ENCODE data around the gene RIPOR3. TPM values are rescaled to one million over a fixed set of nuclear protein-coding genes. Genes with fewer than 3 reads are reported as not detected.
A peak's percentile ranks its signal among the peaks of the same experiment; 100 is the strongest.

The RIPOR3 gene
- polyA plus RNA-seq, 1 of the 3 experiments (the other 2 are of a cell fraction): 1.2 TPM

GRCh38 chr20:50724851-50725723 lies 33.7 kb upstream of the RIPOR3 start:
- Histone ChIP-seq H4K20me1 (ENCODE audit: insufficient read depth) (no peaks in the 10 kb centered on the region), H3K9ac (peak overlapping the region; percentile 35; the same call in 1 of the 2 replicates), H3K4me2 (peak overlapping the region; percentile 67), H3K79me2 (ENCODE audit: insufficient read depth) (no peaks in the 10 kb centered on the region), H3K4me1 (ENCODE audit: control insufficient read depth in 1 of 2, insufficient read depth in 2 of 2, low read depth in 1 of 2, low read length in 1 of 2) (peaks cover 5 to 13% of the 10 kb centered on the region in 2 experiments; a peak in 3 of 4 replicates), H2AFZ (ENCODE audit: low read depth) (peak overlapping the region; percentile 87), H3K27me3 (ENCODE audit: insufficient read depth) (no peaks in the 10 kb centered on the region), H3K9me3 (no peaks in the 10 kb centered on the region), H3K9me2 (no peaks in the 10 kb centered on the region), H3K4me3 (ENCODE audit: low read depth in 2 of 2, low read length in 1 of 2) (no peak overlapping the region), H3K36me3 (replicated peaks in 1 of 2; ENCODE audit: control insufficient read depth in 1 of 2, insufficient read depth in 2 of 2, low read length in 1 of 2) (no peaks in the 10 kb centered on the region), H3K27ac (ENCODE audit: low read depth in 2 of 2, low read length in 1 of 2) (peak overlapping the region in 1 of 2 experiments; percentile 66; a peak in 2 of 4 replicates), H3F3A (replicated peaks; ENCODE audit: insufficient read depth) (peaks cover 5% of the 10 kb centered on the region)
- ChIA-PET POLR2A (interaction anchor here (0.6 kb wide), 1 partner anchor 16 kb away, joined by 3 read pairs; no protein-coding TSS in a partner anchor), CTCF (interaction anchor here (0.8 to 3.2 kb wide), 9 partner anchors 9 to 137 kb away, joined by 3 to 10 read pairs (median 5); partner anchors contain the start of gene BCAS4)
- 39% methylated on average over 14 of the region's 14 CpGs for WGBS (ENCODE audit: low lambda C conversion rate)
- peak; percentile 47 for DNase-seq
- TF ChIP-seq MAX (IDR thresholded peaks at IDR 0.05; ENCODE audit: low read depth) (peak; percentile 43; the same call in 1 of the 2 replicates), CHD2 (IDR thresholded peaks at IDR 0.05; ENCODE audit: low read length, partially characterized antibody) (no peak), RXRA (IDR thresholded peaks at IDR 0.05; ENCODE audit: borderline replicate concordance, low read depth) (peak; percentile 35; the same call in 1 of the 2 replicates), EP300 (IDR thresholded peaks at IDR 0.05; ENCODE audit: borderline replicate concordance in 1 of 2, low read depth in 1 of 2, low read length in 1 of 2) (peak in 1 of 2 experiments; percentile 60; a peak in 1 of 4 replicates), CTCF (IDR thresholded peaks at IDR 0.05) (no peak), JUND (IDR thresholded peaks at IDR 0.05) (peak; percentile 80), NFIC (IDR thresholded peaks at IDR 0.05; ENCODE audit: borderline replicate concordance) (peak; percentile 42; the same call in 1 of the 2 replicates), TCF12 (IDR thresholded peaks at IDR 0.05) (peak; percentile 84), USF1 (IDR thresholded peaks at IDR 0.05; ENCODE audit: borderline replicate concordance, low read depth) (no peak), MEF2A (IDR thresholded peaks at IDR 0.05; ENCODE audit: borderline replicate concordance, low read depth) (peak; percentile 95), GATA2 (CRISPR knock-in tag; IDR thresholded peaks at IDR 0.05) (no peak), ELF1 (IDR thresholded peaks at IDR 0.05) (peak; percentile 9; the same call in 1 of the 2 replicates), FOSL2 (IDR thresholded peaks at IDR 0.05; ENCODE audit: borderline replicate concordance, low read depth) (peak; percentile 87), SIN3A (IDR thresholded peaks at IDR 0.05; ENCODE audit: borderline replicate concordance, low read depth, low read length) (peak; percentile 54; the same call in 1 of the 2 replicates), TEAD4 (IDR thresholded peaks at IDR 0.05; ENCODE audit: borderline replicate concordance, insufficient read depth) (peak; percentile 54; the same call in 1 of the 2 replicates), YY1 (IDR thresholded peaks at IDR 0.05; ENCODE audit: low read depth) (peak; percentile 34; the same call in 1 of the 2 replicates), PBX3 (IDR thresholded peaks at IDR 0.05) (peak; percentile 68), REST (IDR thresholded peaks at IDR 0.05; ENCODE audit: low read depth, low read length) (no peak)

All from SK-N-SH (cell line).